Measurements from ENCODE around the gene GCC2. TPM values are rescaled to one million over a fixed set of nuclear protein-coding genes. Genes with fewer than 3 reads are reported as not detected.

Gene GCC2, protein sequence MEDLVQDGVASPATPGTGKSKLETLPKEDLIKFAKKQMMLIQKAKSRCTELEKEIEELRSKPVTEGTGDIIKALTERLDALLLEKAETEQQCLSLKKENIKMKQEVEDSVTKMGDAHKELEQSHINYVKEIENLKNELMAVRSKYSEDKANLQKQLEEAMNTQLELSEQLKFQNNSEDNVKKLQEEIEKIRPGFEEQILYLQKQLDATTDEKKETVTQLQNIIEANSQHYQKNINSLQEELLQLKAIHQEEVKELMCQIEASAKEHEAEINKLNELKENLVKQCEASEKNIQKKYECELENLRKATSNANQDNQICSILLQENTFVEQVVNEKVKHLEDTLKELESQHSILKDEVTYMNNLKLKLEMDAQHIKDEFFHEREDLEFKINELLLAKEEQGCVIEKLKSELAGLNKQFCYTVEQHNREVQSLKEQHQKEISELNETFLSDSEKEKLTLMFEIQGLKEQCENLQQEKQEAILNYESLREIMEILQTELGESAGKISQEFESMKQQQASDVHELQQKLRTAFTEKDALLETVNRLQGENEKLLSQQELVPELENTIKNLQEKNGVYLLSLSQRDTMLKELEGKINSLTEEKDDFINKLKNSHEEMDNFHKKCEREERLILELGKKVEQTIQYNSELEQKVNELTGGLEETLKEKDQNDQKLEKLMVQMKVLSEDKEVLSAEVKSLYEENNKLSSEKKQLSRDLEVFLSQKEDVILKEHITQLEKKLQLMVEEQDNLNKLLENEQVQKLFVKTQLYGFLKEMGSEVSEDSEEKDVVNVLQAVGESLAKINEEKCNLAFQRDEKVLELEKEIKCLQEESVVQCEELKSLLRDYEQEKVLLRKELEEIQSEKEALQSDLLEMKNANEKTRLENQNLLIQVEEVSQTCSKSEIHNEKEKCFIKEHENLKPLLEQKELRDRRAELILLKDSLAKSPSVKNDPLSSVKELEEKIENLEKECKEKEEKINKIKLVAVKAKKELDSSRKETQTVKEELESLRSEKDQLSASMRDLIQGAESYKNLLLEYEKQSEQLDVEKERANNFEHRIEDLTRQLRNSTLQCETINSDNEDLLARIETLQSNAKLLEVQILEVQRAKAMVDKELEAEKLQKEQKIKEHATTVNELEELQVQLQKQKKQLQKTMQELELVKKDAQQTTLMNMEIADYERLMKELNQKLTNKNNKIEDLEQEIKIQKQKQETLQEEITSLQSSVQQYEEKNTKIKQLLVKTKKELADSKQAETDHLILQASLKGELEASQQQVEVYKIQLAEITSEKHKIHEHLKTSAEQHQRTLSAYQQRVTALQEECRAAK (N-terminal part only)
- 39.8 and 44.2 TPM in 2 replicates for total RNA-seq

DNA sequence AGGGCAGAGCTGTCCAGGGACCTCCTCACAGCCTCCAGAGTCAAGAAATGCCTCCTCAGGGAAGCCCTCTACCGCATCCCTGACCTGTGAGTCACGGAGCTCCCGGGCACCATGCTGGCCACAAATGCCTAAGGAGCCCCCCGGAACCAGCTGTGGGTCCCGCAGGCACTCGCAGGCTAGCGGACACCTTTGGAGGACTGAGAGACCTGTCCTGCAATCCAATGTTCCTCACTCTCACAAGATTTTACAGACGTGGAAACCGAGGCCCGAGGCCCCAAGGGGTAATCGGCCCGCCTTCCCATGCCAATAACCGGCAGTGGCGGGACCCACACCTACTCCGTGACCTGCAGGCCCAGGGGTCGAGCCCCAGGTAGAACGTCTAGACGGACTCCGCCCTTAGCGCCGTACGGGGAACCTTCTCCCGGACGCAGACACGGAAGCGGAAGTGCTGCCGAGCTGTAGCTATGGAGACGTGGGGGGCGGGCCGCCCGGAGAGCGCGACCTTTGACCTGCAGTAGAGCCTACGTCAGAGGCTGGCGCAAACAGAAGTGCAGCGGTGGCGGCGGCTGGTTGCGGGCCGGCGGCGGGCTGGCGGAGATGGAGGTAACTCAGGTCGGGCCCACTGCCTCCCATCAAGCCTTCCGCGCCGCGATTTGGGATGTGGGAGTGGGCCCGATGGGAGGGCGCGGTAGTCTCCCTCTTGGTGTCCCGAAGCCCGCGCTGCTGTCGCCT, at the start of gene GCC2:
Gene GCC2, plus strand, starts transcription at position 529 of the 732 bp plus-strand sequence. Its CDS starts 69 bp downstream, at position 598.
- peaks cover 22% of the 10 kb centered on the region for H3K79me2 ChIP-seq (ENCODE audit: insufficient read depth, low read length)
- TF ChIP-seq, protein P1, sequence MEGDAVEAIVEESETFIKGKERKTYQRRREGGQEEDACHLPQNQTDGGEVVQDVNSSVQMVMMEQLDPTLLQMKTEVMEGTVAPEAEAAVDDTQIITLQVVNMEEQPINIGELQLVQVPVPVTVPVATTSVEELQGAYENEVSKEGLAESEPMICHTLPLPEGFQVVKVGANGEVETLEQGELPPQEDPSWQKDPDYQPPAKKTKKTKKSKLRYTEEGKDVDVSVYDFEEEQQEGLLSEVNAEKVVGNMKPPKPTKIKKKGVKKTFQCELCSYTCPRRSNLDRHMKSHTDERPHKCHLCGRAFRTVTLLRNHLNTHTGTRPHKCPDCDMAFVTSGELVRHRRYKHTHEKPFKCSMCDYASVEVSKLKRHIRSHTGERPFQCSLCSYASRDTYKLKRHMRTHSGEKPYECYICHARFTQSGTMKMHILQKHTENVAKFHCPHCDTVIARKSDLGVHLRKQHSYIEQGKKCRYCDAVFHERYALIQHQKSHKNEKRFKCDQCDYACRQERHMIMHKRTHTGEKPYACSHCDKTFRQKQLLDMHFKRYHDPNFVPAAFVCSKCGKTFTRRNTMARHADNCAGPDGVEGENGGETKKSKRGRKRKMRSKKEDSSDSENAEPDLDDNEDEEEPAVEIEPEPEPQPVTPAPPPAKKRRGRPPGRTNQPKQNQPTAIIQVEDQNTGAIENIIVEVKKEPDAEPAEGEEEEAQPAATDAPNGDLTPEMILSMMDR (IDR thresholded peaks at IDR 0.05; ENCODE audit: extremely low read depth, low read depth, low read length): no peak
- peak; percentile 85 for DNase-seq (ENCODE audit: insufficient read length, low spot score, missing footprints)
- H3K4me2 ChIP-seq (ENCODE audit: insufficient read depth, low read length): peak within 1 kb of the TSS; percentile 91
- H3K27me3 ChIP-seq (ENCODE audit: insufficient read depth, low read length): no peaks in the 10 kb centered on the region
- peak within 1 kb of the TSS; percentile 85 for H3K4me3 ChIP-seq (ENCODE audit: insufficient read depth, low read length)
- H2AFZ ChIP-seq (ENCODE audit: low read length): peak within 1 kb of the TSS; percentile 98
- H4K20me1 ChIP-seq (ENCODE audit: insufficient read depth, low read length): no peaks in the 10 kb centered on the region
- H3K4me1 ChIP-seq (ENCODE audit: insufficient read depth, low read length): peaks cover 10% of the 10 kb centered on the region
- H3K27ac ChIP-seq (ENCODE audit: low read depth, low read length): peak within 1 kb of the TSS; percentile 90
- peaks cover 21% of the 10 kb centered on the region for H3K36me3 ChIP-seq (ENCODE audit: insufficient read depth, low read length)
- H3K9me3 ChIP-seq (ENCODE audit: low read depth, low read length): no peaks in the 10 kb centered on the region

DNA sequence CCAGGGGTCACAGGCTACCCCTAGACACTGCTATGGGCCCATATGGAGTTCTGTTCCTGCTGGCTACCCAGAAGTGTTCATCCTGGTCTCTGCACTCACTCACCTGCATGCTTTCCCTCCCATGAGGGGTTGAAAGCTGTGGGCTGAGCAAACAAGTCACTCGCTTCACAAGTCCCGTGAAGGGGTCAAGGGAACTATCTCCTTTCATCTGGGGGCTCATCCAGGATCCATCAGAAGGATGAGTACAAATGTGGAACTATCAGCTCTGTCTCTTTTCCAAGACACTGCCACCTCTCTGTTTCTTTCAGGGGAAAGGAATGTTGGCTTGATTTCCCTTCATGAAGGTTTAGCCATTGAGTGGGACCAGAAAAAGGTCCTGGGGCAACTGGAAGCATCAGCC, 49.5 kb upstream of the GCC2 start:
- DNase-seq (ENCODE audit: insufficient read length, low spot score, missing footprints): no peak
- Histone ChIP-seq H3K79me2 (ENCODE audit: insufficient read depth, low read length) (no peaks in the 10 kb centered on the region), H3K4me1 (ENCODE audit: insufficient read depth, low read length) (peaks cover 6% of the 10 kb centered on the region), H3K27me3 (ENCODE audit: insufficient read depth, low read length) (no peaks in the 10 kb centered on the region), H3K4me2 (ENCODE audit: insufficient read depth, low read length) (no peak overlapping the region), H3K36me3 (ENCODE audit: insufficient read depth, low read length) (no peaks in the 10 kb centered on the region), H4K20me1 (ENCODE audit: insufficient read depth, low read length) (no peaks in the 10 kb centered on the region), H3K9me3 (ENCODE audit: low read depth, low read length) (peaks cover 8% of the 10 kb centered on the region), H2AFZ (ENCODE audit: low read length) (no peak overlapping the region), H3K27ac (ENCODE audit: low read depth, low read length) (no peak overlapping the region), H3K4me3 (ENCODE audit: insufficient read depth, low read length) (no peak overlapping the region)
- TF ChIP-seq, protein P1 (IDR thresholded peaks at IDR 0.05; ENCODE audit: extremely low read depth, low read depth, low read length): no peak

DNA sequence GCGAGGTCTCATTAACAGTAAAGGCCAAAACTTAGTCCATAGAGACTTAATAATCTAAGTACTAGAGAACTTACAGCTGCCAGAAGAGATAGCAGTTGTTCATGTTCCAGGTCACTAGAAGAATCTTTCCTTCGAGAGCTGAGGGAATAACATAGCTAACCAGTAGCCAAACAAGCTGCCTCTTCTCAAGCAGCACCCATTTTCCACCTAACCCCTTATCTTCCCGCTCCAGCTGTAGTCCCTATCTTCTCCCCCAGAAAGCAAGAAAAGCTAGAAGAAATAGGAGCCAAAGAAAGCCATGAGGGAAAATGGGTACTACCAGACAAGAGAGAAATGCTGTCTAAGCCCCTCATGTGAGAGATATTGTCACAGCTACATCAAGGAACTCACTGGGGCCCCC, 47.2 kb upstream of the GCC2 start:
- TF ChIP-seq, protein P1 (IDR thresholded peaks at IDR 0.05; ENCODE audit: extremely low read depth, low read depth, low read length): no peak
- DNase-seq (ENCODE audit: insufficient read length, low spot score, missing footprints): no peak
- Histone ChIP-seq H3K27ac (ENCODE audit: low read depth, low read length) (no peak overlapping the region), H3K4me1 (ENCODE audit: insufficient read depth, low read length) (peaks cover 6% of the 10 kb centered on the region), H3K9me3 (ENCODE audit: low read depth, low read length) (peaks cover 8% of the 10 kb centered on the region), H3K4me2 (ENCODE audit: insufficient read depth, low read length) (no peak overlapping the region), H3K36me3 (ENCODE audit: insufficient read depth, low read length) (no peaks in the 10 kb centered on the region), H3K4me3 (ENCODE audit: insufficient read depth, low read length) (no peak overlapping the region), H3K27me3 (ENCODE audit: insufficient read depth, low read length) (no peaks in the 10 kb centered on the region), H2AFZ (ENCODE audit: low read length) (no peak overlapping the region), H4K20me1 (ENCODE audit: insufficient read depth, low read length) (no peaks in the 10 kb centered on the region), H3K79me2 (ENCODE audit: insufficient read depth, low read length) (no peaks in the 10 kb centered on the region)

Measured in osteoblast (primary cell).